PC-9 (cell line): ENCODE measurements around the gene TAF3. TPM values are rescaled to one million over a fixed set of nuclear protein-coding genes. Genes with fewer than 3 reads are reported as not detected.

Experiments used
- BruUV-seq: library from RNA; stranded (reverse); fragments of 400-500 nt; replicated peaks from 2 replicates; lab custom pipeline; 2021; lab: Mats Ljungman, UMichigan
- CTCF ChIA-PET: fragments of 300-600 bp; sonication (Branson Sonifier 250); formaldehyde crosslinking; loops from one replicate; lab custom pipeline; 2022; ENCODE audit warnings: antibody characterized with exemption; lab: Charles Lee
- POLR2A ChIA-PET: fragments of 300-600 bp; sonication (Branson Sonifier 250); formaldehyde crosslinking; loops from one replicate; lab custom pipeline; 2022; ENCODE audit warnings: antibody characterized with exemption; ENCODE audit not compliant: unreplicated experiment; lab: Charles Lee
- DNase-seq, 2 experiments: peaks; one replicate each; pipeline versions ENCODE4 v3.0.0 to v3.0.0-alpha.2; 2015 to 2022; ENCODE audit warnings: mixed read lengths in 1 of 2
- H2AFZ ChIP-seq: fragments of 200-600 bp; sonication (generic); 2 replicates; pipeline ENCODE4 v1.8.1; 2017; ENCODE audit warnings: antibody characterized with exemption
- H3F3A ChIP-seq: fragments of 200-600 bp; sonication (generic); 2 replicates; pipeline ENCODE4 v1.8.1; 2017; ENCODE audit warnings: antibody characterized with exemption, mild to moderate bottlenecking, low read depth; ENCODE audit not compliant: insufficient read depth
- H3K27ac ChIP-seq: fragments of 200-600 bp; sonication (generic); 2 replicates; pipeline ENCODE4 v1.6.1; 2016; ENCODE audit warnings: mixed run types
- H3K27me3 ChIP-seq: fragments of 200-600 bp; sonication (generic); 2 replicates; pipeline ENCODE4 v1.6.1; 2016; ENCODE audit warnings: low read depth, mixed run types; ENCODE audit not compliant: insufficient read depth
- H3K36me3 ChIP-seq: fragments of 200-600 bp; sonication (generic); 2 replicates; pipeline ENCODE4 v1.6.1; 2016; ENCODE audit warnings: low read depth, mixed run types
- H3K4me1 ChIP-seq: fragments of 200-600 bp; sonication (generic); replicated peaks from 2 replicates; pipeline ENCODE4 v1.6.1; 2016; ENCODE audit warnings: mixed run types; ENCODE audit not compliant: insufficient read depth
- H3K4me2 ChIP-seq: fragments of 200-600 bp; sonication (generic); 2 replicates; pipeline ENCODE4 v1.6.1; 2017; ENCODE audit warnings: mixed run types
- H3K4me3 ChIP-seq: fragments of 200-600 bp; sonication (generic); 2 replicates; pipeline ENCODE4 v1.6.1; 2016; ENCODE audit warnings: mixed run types
- H3K79me2 ChIP-seq: fragments of 200-600 bp; sonication (generic); 2 replicates; pipeline ENCODE4 v1.6.1; 2017; ENCODE audit warnings: low read depth, mixed run types
- H3K9me2 ChIP-seq: fragments of 200-600 bp; sonication (generic); 2 replicates; pipeline ENCODE4 v1.8.1; 2017; ENCODE audit warnings: mild to moderate bottlenecking; ENCODE audit not compliant: insufficient read depth
- H3K9me3 ChIP-seq: fragments of 200-600 bp; sonication (generic); 2 replicates; pipeline ENCODE4 v1.8.1; 2016; ENCODE audit warnings: low read depth; ENCODE audit not compliant: insufficient read depth
- H4K20me1 ChIP-seq: fragments of 200-600 bp; sonication (generic); 2 replicates; pipeline ENCODE4 v1.8.1; 2017; ENCODE audit not compliant: insufficient read depth
- EZH2 ChIP-seq: fragments of 200-600 bp; sonication (generic); IDR thresholded peaks from 2 replicates; pipeline ENCODE4 v1.8.0; 2017; ENCODE audit warnings: antibody characterized with exemption, low read depth
- intact Hi-C: fragments of 100-400 bp; cut with micrococcal nuclease; formaldehyde crosslinking; loops from one replicate; pipeline ENCODE4 v1.10.0; 2022; ENCODE audit not compliant: unreplicated experiment
- total RNA-seq: library from RNA; stranded (reverse); gene quantifications from 2 replicates; pipeline ENCODE4 v1.2.3, GENCODE V29; 2021
- TF ChIP-seq, protein P1 (sequence below): fragments of 200-600 bp; sonication (generic); conservative IDR thresholded peaks from 2 replicates; pipeline ENCODE4 v1.6.1; 2017; ENCODE audit warnings: mixed run types, antibody characterized with exemption, mild to moderate bottlenecking, moderate library complexity

The TAF3 gene
- total RNA-seq, 1 experiment from 2014 or later, result 7.7 TPM

DNA sequence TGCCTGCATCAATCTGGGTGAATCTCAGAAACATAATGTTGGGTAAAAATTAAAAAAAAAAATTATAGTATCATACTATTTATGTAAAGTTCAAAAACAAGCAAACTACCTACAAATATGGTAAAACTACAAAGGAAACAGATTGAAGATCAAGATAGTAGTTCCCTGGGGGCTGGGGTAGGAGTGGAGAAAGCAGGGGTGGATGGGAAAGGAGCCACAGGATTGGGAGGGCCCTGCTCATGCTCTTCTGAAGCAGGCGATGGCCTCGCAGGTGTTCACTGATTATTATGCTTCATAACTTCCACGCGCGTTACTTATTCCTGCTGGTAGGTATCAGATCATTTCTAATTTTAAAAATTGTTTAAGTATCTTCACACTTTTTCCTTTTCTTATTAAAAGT lies 140.1 kb downstream of the TAF3 start:
- no peaks in the 10 kb centered on the region for H4K20me1 ChIP-seq
- no peaks in the 10 kb centered on the region for H3K9me3 ChIP-seq
- H3K79me2 ChIP-seq, result no peaks in the 10 kb centered on the region
- H3K4me1 ChIP-seq, result peaks cover 10% of the 10 kb centered on the region
- no peak for DNase-seq
- H3K4me2 ChIP-seq, result no peak overlapping the region
- intact Hi-C loops, result no loop called here
- no peaks in the 10 kb centered on the region for H3K27me3 ChIP-seq
- CTCF ChIA-PET, result no interaction called here
- H2AFZ ChIP-seq, result no peak overlapping the region
- POLR2A ChIA-PET, result no interaction called here
- no peaks in the 10 kb centered on the region for H3K9me2 ChIP-seq
- H3K36me3 ChIP-seq, result no peaks in the 10 kb centered on the region
- no peaks in the 10 kb centered on the region for H3F3A ChIP-seq
- TF ChIP-seq EZH2, result no peak
- no peak overlapping the region for H3K27ac ChIP-seq
- no peak overlapping the region for H3K4me3 ChIP-seq
- no TSS peak for BruUV-seq

DNA sequence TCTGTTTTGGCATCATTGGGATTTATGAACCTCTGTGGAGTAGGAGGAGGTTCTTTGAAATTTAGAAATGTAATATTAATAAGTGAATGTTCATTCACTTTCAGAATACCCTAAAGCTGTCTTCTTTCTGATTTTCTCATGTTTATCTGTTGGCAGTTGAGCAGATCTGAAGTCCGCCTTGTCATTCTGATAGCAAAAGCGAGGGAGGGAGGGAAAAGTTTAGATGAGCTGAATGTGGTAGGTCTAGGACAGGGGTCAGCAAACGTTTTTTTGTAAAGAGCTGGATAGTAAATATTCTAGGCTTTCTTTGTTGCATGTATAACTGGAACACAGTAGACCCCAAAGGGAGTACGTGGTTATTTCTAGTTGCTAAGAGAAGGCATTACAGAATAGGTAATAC lies 141.8 kb downstream of the TAF3 start:
- no peaks in the 10 kb centered on the region for H4K20me1 ChIP-seq
- H3K27ac ChIP-seq, result no peak overlapping the region
- H3K4me2 ChIP-seq, result no peak overlapping the region
- CTCF ChIA-PET, result no interaction called here
- H3K79me2 ChIP-seq, result no peaks in the 10 kb centered on the region
- no peaks in the 10 kb centered on the region for H3K27me3 ChIP-seq
- no peaks in the 10 kb centered on the region for H3K9me3 ChIP-seq
- peaks cover 10% of the 10 kb centered on the region for H3K4me1 ChIP-seq
- POLR2A ChIA-PET, result no interaction called here
- intact Hi-C loops, result no loop called here
- no peak overlapping the region for H2AFZ ChIP-seq
- no peak overlapping the region for H3K4me3 ChIP-seq
- TF ChIP-seq, protein P1, sequence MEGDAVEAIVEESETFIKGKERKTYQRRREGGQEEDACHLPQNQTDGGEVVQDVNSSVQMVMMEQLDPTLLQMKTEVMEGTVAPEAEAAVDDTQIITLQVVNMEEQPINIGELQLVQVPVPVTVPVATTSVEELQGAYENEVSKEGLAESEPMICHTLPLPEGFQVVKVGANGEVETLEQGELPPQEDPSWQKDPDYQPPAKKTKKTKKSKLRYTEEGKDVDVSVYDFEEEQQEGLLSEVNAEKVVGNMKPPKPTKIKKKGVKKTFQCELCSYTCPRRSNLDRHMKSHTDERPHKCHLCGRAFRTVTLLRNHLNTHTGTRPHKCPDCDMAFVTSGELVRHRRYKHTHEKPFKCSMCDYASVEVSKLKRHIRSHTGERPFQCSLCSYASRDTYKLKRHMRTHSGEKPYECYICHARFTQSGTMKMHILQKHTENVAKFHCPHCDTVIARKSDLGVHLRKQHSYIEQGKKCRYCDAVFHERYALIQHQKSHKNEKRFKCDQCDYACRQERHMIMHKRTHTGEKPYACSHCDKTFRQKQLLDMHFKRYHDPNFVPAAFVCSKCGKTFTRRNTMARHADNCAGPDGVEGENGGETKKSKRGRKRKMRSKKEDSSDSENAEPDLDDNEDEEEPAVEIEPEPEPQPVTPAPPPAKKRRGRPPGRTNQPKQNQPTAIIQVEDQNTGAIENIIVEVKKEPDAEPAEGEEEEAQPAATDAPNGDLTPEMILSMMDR, result no peak
- TF ChIP-seq EZH2, result no peak
- H3K36me3 ChIP-seq, result no peaks in the 10 kb centered on the region
- BruUV-seq, result no TSS peak
- DNase-seq, result no peak
- H3K9me2 ChIP-seq, result no peaks in the 10 kb centered on the region
- H3F3A ChIP-seq, result no peaks in the 10 kb centered on the region

DNA sequence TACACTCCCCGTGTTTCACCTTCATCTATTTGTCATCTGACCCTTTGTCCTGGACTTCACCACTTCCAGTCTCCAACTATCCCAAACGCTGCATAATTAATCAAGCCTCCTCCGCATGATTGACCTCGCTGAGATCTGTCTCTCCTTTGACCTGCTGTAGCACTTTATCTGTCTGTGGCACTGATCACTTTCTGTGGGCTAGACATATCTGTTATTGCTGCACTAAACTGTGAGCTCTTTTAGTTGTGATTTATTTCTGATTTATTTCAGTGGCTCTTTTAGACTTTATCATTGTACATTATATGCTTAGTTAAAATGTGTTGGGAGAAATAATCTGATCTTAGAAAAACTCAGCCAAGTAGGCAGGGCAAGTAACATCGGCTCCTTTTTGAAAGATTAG lies 144.3 kb downstream of the TAF3 start:
- no peaks in the 10 kb centered on the region for H4K20me1 ChIP-seq
- H3K36me3 ChIP-seq, result no peaks in the 10 kb centered on the region
- H3K27me3 ChIP-seq, result no peaks in the 10 kb centered on the region
- H2AFZ ChIP-seq, result no peak overlapping the region
- no peaks in the 10 kb centered on the region for H3K79me2 ChIP-seq
- H3K27ac ChIP-seq, result no peak overlapping the region
- H3K9me3 ChIP-seq, result no peaks in the 10 kb centered on the region
- ChIA-PET POLR2A (no interaction called here), CTCF (no interaction called here)
- no peaks in the 10 kb centered on the region for H3K9me2 ChIP-seq
- no peak overlapping the region for H3K4me3 ChIP-seq
- intact Hi-C loops, result no loop called here
- DNase-seq, result no peak
- H3K4me2 ChIP-seq, result no peak overlapping the region
- no peaks in the 10 kb centered on the region for H3K4me1 ChIP-seq
- no TSS peak for BruUV-seq
- H3F3A ChIP-seq, result no peaks in the 10 kb centered on the region
- TF ChIP-seq EZH2, result no peak
- TF ChIP-seq, protein P1, result no peak

DNA sequence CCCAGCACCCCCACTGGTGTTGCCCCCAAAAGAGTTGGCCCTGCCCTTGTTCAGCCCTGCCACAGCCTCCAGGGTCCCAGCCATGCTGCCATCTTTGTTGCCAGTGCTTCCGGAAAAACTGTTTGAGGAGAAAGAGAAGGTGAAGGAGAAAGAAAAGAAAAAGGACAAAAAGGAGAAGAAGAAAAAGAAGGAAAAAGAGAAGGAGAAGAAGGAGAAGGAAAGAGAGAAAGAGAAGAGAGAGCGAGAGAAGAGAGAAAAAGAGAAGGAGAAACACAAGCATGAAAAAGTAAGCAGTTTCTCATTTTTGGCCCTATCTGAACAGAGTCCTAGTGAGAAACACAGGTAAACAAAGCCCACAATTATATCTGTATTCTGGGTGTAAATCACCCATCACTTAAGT lies 147.2 kb downstream of the TAF3 start:
- Histone ChIP-seq H3K36me3 (no peaks in the 10 kb centered on the region), H3K27me3 (no peaks in the 10 kb centered on the region), H3K27ac (no peak overlapping the region), H4K20me1 (no peaks in the 10 kb centered on the region), H3K9me2 (no peaks in the 10 kb centered on the region), H3K4me2 (no peak overlapping the region), H3K4me1 (no peaks in the 10 kb centered on the region), H3K79me2 (no peaks in the 10 kb centered on the region), H3F3A (no peaks in the 10 kb centered on the region), H3K9me3 (no peaks in the 10 kb centered on the region), H3K4me3 (no peak overlapping the region), H2AFZ (no peak overlapping the region)
- intact Hi-C loops, result no loop called here
- BruUV-seq, result TSS peak; percentile 65
- CTCF ChIA-PET, result no interaction called here
- no peak for DNase-seq
- TF ChIP-seq EZH2, result no peak
- TF ChIP-seq, protein P1, result no peak
- POLR2A ChIA-PET, result no interaction called here
